ENCODE data around the gene KRTAP12-1.
"Not testable (repeated sequence)": the region's sequence is repeated elsewhere in the genome, so short reads cannot be mapped to it uniquely, and the experiment has no call there.

Gene KRTAP12-1

GRCh38 chr21:44644878-44645277 lies 37.1 kb downstream of the KRTAP12-1 start:
- H3K9me3 Mint-ChIP-seq, result peaks cover 42% of the 10 kb centered on the region
- CTCF ChIA-PET, result no interaction called here

GRCh38 chr21:44643741-44644310 lies 38.1 kb downstream of the KRTAP12-1 start:
- H3K27me3 Mint-ChIP-seq, result peaks cover 39% of the 10 kb centered on the region
- no peaks in the 10 kb centered on the region for H3K4me1 Mint-ChIP-seq
- CTCF ChIA-PET, result no interaction called here
- DNase-seq, result no peak
- no peak overlapping the region for H3K27ac Mint-ChIP-seq
- H3K36me3 Mint-ChIP-seq, result peaks cover 14% of the 10 kb centered on the region
- no peak overlapping the region for H3K4me3 Mint-ChIP-seq
- H3K9me3 Mint-ChIP-seq, result peaks cover 43% of the 10 kb centered on the region

More at GRCh38 chr21:44644878-44645277, 37.1 kb downstream of the KRTAP12-1 start:
- peaks cover 14% of the 10 kb centered on the region for H3K36me3 Mint-ChIP-seq
- H3K27me3 Mint-ChIP-seq, result peaks cover 37% of the 10 kb centered on the region
- no peaks in the 10 kb centered on the region for H3K4me1 Mint-ChIP-seq
- no peak overlapping the region for H3K4me3 Mint-ChIP-seq
- DNase-seq, result no peak
- H3K27ac Mint-ChIP-seq, result no peak overlapping the region

- Mint-ChIP-seq H3K4me1 (no peaks in the 10 kb centered on the region), H3K27me3 (peaks cover 45% of the 10 kb centered on the region), H3K27ac (no peak overlapping the region), H3K4me3 (no peak overlapping the region), H3K9me3 (peaks cover 43% of the 10 kb centered on the region), H3K36me3 (peaks cover 11% of the 10 kb centered on the region)
- CTCF ChIA-PET, result no interaction called here
- DNase-seq, result no peak
Observed at GRCh38 chr21:44640761-44641160, 41.2 kb downstream of the KRTAP12-1 start.

GRCh38 chr21:44639331-44639655 lies 42.7 kb downstream of the KRTAP12-1 start:
- H3K27ac Mint-ChIP-seq, result no peak overlapping the region
- H3K4me1 Mint-ChIP-seq, result no peaks in the 10 kb centered on the region
- peaks cover 4% of the 10 kb centered on the region for H3K36me3 Mint-ChIP-seq
- DNase-seq, result no peak
- CTCF ChIA-PET, result no interaction called here
- H3K9me3 Mint-ChIP-seq, result peaks cover 36% of the 10 kb centered on the region
- H3K4me3 Mint-ChIP-seq, result no peak overlapping the region
- peaks cover 45% of the 10 kb centered on the region for H3K27me3 Mint-ChIP-seq

GRCh38 chr21:44638506-44639330 lies 43.2 kb downstream of the KRTAP12-1 start:
- H3K27ac Mint-ChIP-seq, H3K36me3 Mint-ChIP-seq, CTCF ChIA-PET, H3K4me3 Mint-ChIP-seq, H3K4me1 Mint-ChIP-seq, DNase-seq: not testable (repeated sequence)
- peaks cover 41% of the 10 kb centered on the region for H3K27me3 Mint-ChIP-seq
- H3K9me3 Mint-ChIP-seq, result peaks cover 31% of the 10 kb centered on the region

GRCh38 chr21:44637851-44638348 lies 44.1 kb downstream of the KRTAP12-1 start:
- H3K27ac Mint-ChIP-seq, H3K4me3 Mint-ChIP-seq, H3K4me1 Mint-ChIP-seq, H3K36me3 Mint-ChIP-seq, CTCF ChIA-PET, DNase-seq: not testable (repeated sequence)
- H3K27me3 Mint-ChIP-seq, result peaks cover 39% of the 10 kb centered on the region
- peaks cover 29% of the 10 kb centered on the region for H3K9me3 Mint-ChIP-seq

- H3K4me1 Mint-ChIP-seq, result no peaks in the 10 kb centered on the region
- no peak within 1 kb of the TSS for H3K27ac Mint-ChIP-seq
- DNase-seq, result no peak
- H3K4me3 Mint-ChIP-seq, result no peak within 1 kb of the TSS
- peaks cover 3% of the 10 kb centered on the region for H3K36me3 Mint-ChIP-seq
- H3K27me3 Mint-ChIP-seq, result peaks cover 44% of the 10 kb centered on the region
- peaks cover 28% of the 10 kb centered on the region for H3K9me3 Mint-ChIP-seq
- CTCF ChIA-PET, result no interaction called here
Observed at GRCh38 chr21:44637018-44637850, 44.7 kb downstream of the KRTAP12-1 start, which contains the start of gene KRTAP10-10. Gene KRTAP10-10 (plus strand): TSS chr21:44637356. CDS start chr21:44637418, 62 bp downstream.

GRCh38 chr21:44636209-44637017 lies 45.5 kb downstream of the KRTAP12-1 start:
- Mint-ChIP-seq H3K36me3 (peaks cover 4% of the 10 kb centered on the region), H3K27me3 (peaks cover 44% of the 10 kb centered on the region), H3K4me3 (no peak overlapping the region), H3K9me3 (peaks cover 31% of the 10 kb centered on the region), H3K4me1 (no peaks in the 10 kb centered on the region), H3K27ac (no peak overlapping the region)
- CTCF ChIA-PET, result no interaction called here
- DNase-seq, result no peak

- Mint-ChIP-seq H3K27ac (no peak overlapping the region), H3K4me3 (no peak overlapping the region), H3K27me3 (peaks cover 31% of the 10 kb centered on the region), H3K9me3 (peaks cover 35% of the 10 kb centered on the region), H3K4me1 (peaks cover 12% of the 10 kb centered on the region), H3K36me3 (peaks cover 15% of the 10 kb centered on the region)
- CTCF ChIA-PET, result no interaction called here
- DNase-seq, result no peak
Observed at GRCh38 chr21:44632067-44632466, 49.9 kb downstream of the KRTAP12-1 start.
